H1 (cell line): ENCODE results near the gene P2RX6. TPM values are rescaled to one million over a fixed set of nuclear protein-coding genes. Genes with fewer than 3 reads are reported as not detected.

Source experiments
- ASH2L ChIP-seq: fragments of 200-600, 300-600 bp; sonication (generic); IDR thresholded peaks from one replicate; pipeline ENCODE4 v1.7.1; 2017; ENCODE audit warnings: low read length
- ATF3 ChIP-seq: IDR thresholded peaks from 2 replicates; pipeline ENCODE4 v1.6.1; 2011; ENCODE audit warnings: low read depth, mild to moderate bottlenecking, low read length; ENCODE audit not compliant: insufficient read depth
- BRCA1 ChIP-seq: IDR thresholded peaks from 2 replicates; pipeline ENCODE4 v1.6.1; 2012; ENCODE audit warnings: low read depth, low read length, improper control_type of control experiment
- CHD2 ChIP-seq: IDR thresholded peaks from 2 replicates; pipeline ENCODE4 v1.6.1; 2012; ENCODE audit warnings: low read length, improper control_type of control experiment
- CREB1 ChIP-seq: IDR thresholded peaks from 2 replicates; pipeline ENCODE4 v1.6.1; 2012; ENCODE audit warnings: inconsistent platforms
- PHF8 ChIP-seq: fragments of 200-600 bp; sonication (generic); conservative IDR thresholded peaks from 2 replicates; pipeline ENCODE4 v1.7.1; 2012; ENCODE audit warnings: low read depth, mild to moderate bottlenecking, inconsistent platforms, low read length, moderate library complexity
- SIN3A ChIP-seq, 2 experiments: IDR thresholded peaks in 1 of 2; conservative IDR thresholded peaks in 1 of 2; 2 replicates each; pipeline ENCODE4 v1.6.1; 2011 to 2012; ENCODE audit warnings: low read length in 2 of 2, improper control_type of control experiment in 1 of 2, low read depth in 1 of 2, mild to moderate bottlenecking in 1 of 2
- SIRT6 ChIP-seq: IDR thresholded peaks from one replicate; pipeline ENCODE4 v1.7.1; 2012; ENCODE audit warnings: low read length, inconsistent platforms
- SP2 ChIP-seq: IDR thresholded peaks from 2 replicates; pipeline ENCODE4 v1.6.1; 2012; ENCODE audit warnings: mild to moderate bottlenecking, low read length, inconsistent platforms
- TAF1 ChIP-seq: IDR thresholded peaks from 2 replicates; pipeline ENCODE4 v1.6.1; 2011; ENCODE audit warnings: mild to moderate bottlenecking, low read depth, low read length
- TBP ChIP-seq: IDR thresholded peaks from 2 replicates; pipeline ENCODE4 v1.6.1; 2011; ENCODE audit warnings: low read depth, low read length, improper control_type of control experiment
- TEAD4 ChIP-seq: IDR thresholded peaks from 2 replicates; pipeline ENCODE4 v1.6.1; 2012; ENCODE audit warnings: low read depth, low read length, inconsistent platforms, mixed read lengths
- polyA plus RNA-seq, 7 experiments: library from polyadenylated mRNA; depleted of rRNA in 3 of 7; stranded (reverse) in 5 of 7; unstranded in 2 of 7; fragments of >200 nt in 5 of 7; fragments of 200-250 nt in 2 of 7; gene quantifications; 1 replicate in 5 of 7; 2 replicates in 1 of 7; 4 replicates in 1 of 7; pipeline versions ENCODE4 v1.2.1 to v1.2.3, GENCODE V29; 2011 to 2013; ENCODE audit warnings: missing spikeins in 2 of 7, mixed read lengths in 2 of 7
- total RNA-seq: library from RNA; stranded (reverse); fragmentation: NEBNext Ultra II Directional; extraction: Animal tissue kit (Norgen Biotek cat#: 25700); gene quantifications from 2 replicates; pipeline ENCODE4 v1.2.1, GENCODE V29; 2021
- TF ChIP-seq, protein P1 (sequence below): IDR thresholded peaks from 2 replicates; pipeline ENCODE4 v1.6.1; 2012; ENCODE audit warnings: inconsistent platforms
- TF ChIP-seq, protein P2 (sequence below): IDR thresholded peaks from 2 replicates; pipeline ENCODE4 v1.6.1; 2012; ENCODE audit warnings: inconsistent platforms

P2RX6 gene
- total and polyA plus RNA-seq, 2 of the 8 experiments (the other 6 are each of a cell fraction or from before 2014, with no cell fraction given): 0.09 TPM; not detected in 1

DNA sequence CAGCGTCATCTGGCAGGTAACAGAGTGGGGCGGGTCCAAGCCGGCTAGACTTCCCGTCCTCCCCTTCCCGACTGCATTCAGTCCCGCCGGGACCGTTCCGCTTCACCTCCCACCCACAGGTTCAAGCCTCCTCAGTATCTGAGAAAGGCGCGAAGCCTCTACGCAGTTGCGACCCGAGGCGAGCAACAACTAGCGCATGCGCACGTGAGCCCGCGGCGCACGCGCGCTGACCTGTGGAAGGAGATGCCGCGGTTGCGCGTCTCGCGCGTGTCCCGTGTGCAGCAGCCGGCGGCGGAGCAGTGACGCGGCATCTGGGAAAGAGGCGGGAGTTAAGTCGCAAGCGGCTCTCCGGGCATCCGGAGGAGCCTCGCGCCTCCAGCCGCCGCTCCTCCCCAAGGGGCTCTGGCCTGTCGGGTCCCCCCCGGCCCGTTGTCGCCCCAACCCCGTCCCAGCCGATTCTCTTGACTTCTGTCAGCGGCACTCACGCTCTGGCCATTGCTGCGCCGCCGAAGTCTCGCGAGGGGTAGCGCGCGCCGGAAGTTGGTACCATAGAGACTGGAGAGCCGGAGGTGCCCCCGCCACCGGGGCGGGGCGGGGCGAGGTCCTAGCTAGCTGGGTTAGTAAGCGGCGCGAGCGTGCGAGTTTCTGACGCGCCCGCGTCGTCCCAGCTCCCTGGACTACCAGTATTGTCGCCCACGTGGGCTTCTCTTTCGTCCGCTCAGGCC is 13.2 kb upstream of the P2RX6 start, which contains the start of gene THAP7 (continued):
- TF ChIP-seq, protein P1, sequence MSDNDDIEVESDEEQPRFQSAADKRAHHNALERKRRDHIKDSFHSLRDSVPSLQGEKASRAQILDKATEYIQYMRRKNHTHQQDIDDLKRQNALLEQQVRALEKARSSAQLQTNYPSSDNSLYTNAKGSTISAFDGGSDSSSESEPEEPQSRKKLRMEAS: peak; percentile 90
- TF ChIP-seq BRCA1 (peak; percentile 71), ASH2L (peak; percentile 80), ATF3 (0 out of 2 replicates have a peak, but pooled peaks have one; percentile 8), TEAD4 (no peak), SIN3A (conservative IDR thresholded peaks at IDR 0.05 in 1 of 2, IDR thresholded peaks at IDR 0.05 in 1 of 2; ENCODE audit: low read depth in 1 of 2, low read length in 2 of 2) (peak in 1 of 2 experiments; percentile 89; a peak in 2 of 4 replicates), CREB1 (peak; percentile 78), SP2 (peak; percentile 17; the same call in 1 of the 2 replicates), TAF1 (peak; percentile 65), TBP (peak; percentile 67; the same call in 1 of the 2 replicates), CHD2 (peak; percentile 91), PHF8 (peak; percentile 69), SIRT6 (no peak)
- TF ChIP-seq, protein P2, sequence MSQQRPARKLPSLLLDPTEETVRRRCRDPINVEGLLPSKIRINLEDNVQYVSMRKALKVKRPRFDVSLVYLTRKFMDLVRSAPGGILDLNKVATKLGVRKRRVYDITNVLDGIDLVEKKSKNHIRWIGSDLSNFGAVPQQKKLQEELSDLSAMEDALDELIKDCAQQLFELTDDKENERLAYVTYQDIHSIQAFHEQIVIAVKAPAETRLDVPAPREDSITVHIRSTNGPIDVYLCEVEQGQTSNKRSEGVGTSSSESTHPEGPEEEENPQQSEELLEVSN: peak; percentile 91
